Measurements from ENCODE around the gene PTPRT.

The PTPRT gene

GRCh38 chr20:42604998-42605956 is 584.4 kb downstream of the PTPRT start:
- Histone ChIP-seq H3K27ac (ENCODE audit: insufficient read depth, low read depth, low read length, poor library complexity, severe bottlenecking) (no peak overlapping the region), H3K4me1 (ENCODE audit: control insufficient read depth, insufficient read depth, low read length) (no peaks in the 10 kb centered on the region), H3K9me3 (ENCODE audit: control insufficient read depth, low read length) (no peaks in the 10 kb centered on the region), H3K36me3 (ENCODE audit: control insufficient read depth, insufficient read depth, low read length) (no peaks in the 10 kb centered on the region), H3K27me3 (ENCODE audit: control insufficient read depth, insufficient read depth, low read length, poor library complexity, severe bottlenecking) (no peaks in the 10 kb centered on the region), H3K4me3 (ENCODE audit: insufficient read depth, low read depth, low read length) (no peak overlapping the region)
- WGBS, 2 experiments: 83 to 86% methylated on average over 13 of the region's 13 CpGs

GRCh38 chr20:42603655-42604054 is 586.1 kb downstream of the PTPRT start:
- H3K4me1 ChIP-seq (ENCODE audit: control insufficient read depth, insufficient read depth, low read length): no peaks in the 10 kb centered on the region
- no peak overlapping the region for H3K27ac ChIP-seq (ENCODE audit: insufficient read depth, low read depth, low read length, poor library complexity, severe bottlenecking)
- no peak overlapping the region for H3K4me3 ChIP-seq (ENCODE audit: insufficient read depth, low read depth, low read length)
- 86 to 87% methylated on average over 4 of the region's 4 CpGs for WGBS, 2 experiments
- H3K27me3 ChIP-seq (ENCODE audit: control insufficient read depth, insufficient read depth, low read length, poor library complexity, severe bottlenecking): no peaks in the 10 kb centered on the region
- H3K9me3 ChIP-seq (ENCODE audit: control insufficient read depth, low read length): no peaks in the 10 kb centered on the region
- no peaks in the 10 kb centered on the region for H3K36me3 ChIP-seq (ENCODE audit: control insufficient read depth, insufficient read depth, low read length)

GRCh38 chr20:42598581-42598980 is 591.1 kb downstream of the PTPRT start:
- H3K4me1 ChIP-seq (ENCODE audit: control insufficient read depth, insufficient read depth, low read length): no peaks in the 10 kb centered on the region
- no peak overlapping the region for H3K4me3 ChIP-seq (ENCODE audit: insufficient read depth, low read depth, low read length)
- no peak overlapping the region for H3K27ac ChIP-seq (ENCODE audit: insufficient read depth, low read depth, low read length, poor library complexity, severe bottlenecking)
- no peaks in the 10 kb centered on the region for H3K27me3 ChIP-seq (ENCODE audit: control insufficient read depth, insufficient read depth, low read length, poor library complexity, severe bottlenecking)
- 89 to 92% methylated on average over 5 of the region's 5 CpGs for WGBS, 2 experiments
- no peaks in the 10 kb centered on the region for H3K36me3 ChIP-seq (ENCODE audit: control insufficient read depth, insufficient read depth, low read length)
- H3K9me3 ChIP-seq (ENCODE audit: control insufficient read depth, low read length): no peaks in the 10 kb centered on the region

- H3K27ac ChIP-seq (ENCODE audit: insufficient read depth, low read depth, low read length, poor library complexity, severe bottlenecking): no peak overlapping the region
- H3K27me3 ChIP-seq (ENCODE audit: control insufficient read depth, insufficient read depth, low read length, poor library complexity, severe bottlenecking): no peaks in the 10 kb centered on the region
- no peak overlapping the region for H3K4me3 ChIP-seq (ENCODE audit: insufficient read depth, low read depth, low read length)
- no peaks in the 10 kb centered on the region for H3K36me3 ChIP-seq (ENCODE audit: control insufficient read depth, insufficient read depth, low read length)
- no peaks in the 10 kb centered on the region for H3K4me1 ChIP-seq (ENCODE audit: control insufficient read depth, insufficient read depth, low read length)
- WGBS, 2 experiments: 90 to 91% methylated on average over 1 of the region's 1 CpG
- no peaks in the 10 kb centered on the region for H3K9me3 ChIP-seq (ENCODE audit: control insufficient read depth, low read length)
These were observed 594.1 kb downstream of the PTPRT start for GRCh38 chr20:42595625-42596024.

- H3K36me3 ChIP-seq (ENCODE audit: control insufficient read depth, insufficient read depth, low read length): no peaks in the 10 kb centered on the region
- WGBS, 2 experiments: 97 to 98% methylated on average over 3 of the region's 3 CpGs
- no peak overlapping the region for H3K4me3 ChIP-seq (ENCODE audit: insufficient read depth, low read depth, low read length)
- H3K27me3 ChIP-seq (ENCODE audit: control insufficient read depth, insufficient read depth, low read length, poor library complexity, severe bottlenecking): no peaks in the 10 kb centered on the region
- H3K27ac ChIP-seq (ENCODE audit: insufficient read depth, low read depth, low read length, poor library complexity, severe bottlenecking): no peak overlapping the region
- no peaks in the 10 kb centered on the region for H3K9me3 ChIP-seq (ENCODE audit: control insufficient read depth, low read length)
- no peaks in the 10 kb centered on the region for H3K4me1 ChIP-seq (ENCODE audit: control insufficient read depth, insufficient read depth, low read length)
These were observed 595.0 kb downstream of the PTPRT start for GRCh38 chr20:42594659-42595058.

GRCh38 chr20:42594011-42594410 is 595.7 kb downstream of the PTPRT start:
- H3K4me3 ChIP-seq (ENCODE audit: insufficient read depth, low read depth, low read length): no peak overlapping the region
- no peaks in the 10 kb centered on the region for H3K36me3 ChIP-seq (ENCODE audit: control insufficient read depth, insufficient read depth, low read length)
- H3K4me1 ChIP-seq (ENCODE audit: control insufficient read depth, insufficient read depth, low read length): no peaks in the 10 kb centered on the region
- H3K9me3 ChIP-seq (ENCODE audit: control insufficient read depth, low read length): no peaks in the 10 kb centered on the region
- H3K27ac ChIP-seq (ENCODE audit: insufficient read depth, low read depth, low read length, poor library complexity, severe bottlenecking): no peak overlapping the region
- WGBS, 2 experiments: 83 to 88% methylated on average over 7 of the region's 7 CpGs
- H3K27me3 ChIP-seq (ENCODE audit: control insufficient read depth, insufficient read depth, low read length, poor library complexity, severe bottlenecking): no peaks in the 10 kb centered on the region

GRCh38 chr20:42589976-42590639 is 599.6 kb downstream of the PTPRT start:
- Histone ChIP-seq H3K27ac (ENCODE audit: insufficient read depth, low read depth, low read length, poor library complexity, severe bottlenecking) (no peak overlapping the region), H3K36me3 (ENCODE audit: control insufficient read depth, insufficient read depth, low read length) (no peaks in the 10 kb centered on the region), H3K9me3 (ENCODE audit: control insufficient read depth, low read length) (no peaks in the 10 kb centered on the region), H3K27me3 (ENCODE audit: control insufficient read depth, insufficient read depth, low read length, poor library complexity, severe bottlenecking) (no peaks in the 10 kb centered on the region), H3K4me3 (ENCODE audit: insufficient read depth, low read depth, low read length) (no peak overlapping the region), H3K4me1 (ENCODE audit: control insufficient read depth, insufficient read depth, low read length) (no peaks in the 10 kb centered on the region)
- 80 to 91% methylated on average over 2 of the region's 2 CpGs for WGBS, 2 experiments

GRCh38 chr20:42588847-42589246 is 600.9 kb downstream of the PTPRT start:
- H3K4me3 ChIP-seq (ENCODE audit: insufficient read depth, low read depth, low read length): no peak overlapping the region
- no peaks in the 10 kb centered on the region for H3K36me3 ChIP-seq (ENCODE audit: control insufficient read depth, insufficient read depth, low read length)
- no peaks in the 10 kb centered on the region for H3K4me1 ChIP-seq (ENCODE audit: control insufficient read depth, insufficient read depth, low read length)
- no peak overlapping the region for H3K27ac ChIP-seq (ENCODE audit: insufficient read depth, low read depth, low read length, poor library complexity, severe bottlenecking)
- H3K9me3 ChIP-seq (ENCODE audit: control insufficient read depth, low read length): no peaks in the 10 kb centered on the region
- no peaks in the 10 kb centered on the region for H3K27me3 ChIP-seq (ENCODE audit: control insufficient read depth, insufficient read depth, low read length, poor library complexity, severe bottlenecking)
- 86 to 90% methylated on average over 2 of the region's 2 CpGs for WGBS, 2 experiments

GRCh38 chr20:42587427-42587826 is 602.3 kb downstream of the PTPRT start:
- 87 to 88% methylated on average over 7 of the region's 7 CpGs for WGBS, 2 experiments
- Histone ChIP-seq H3K4me3 (ENCODE audit: insufficient read depth, low read depth, low read length) (no peak overlapping the region), H3K27ac (ENCODE audit: insufficient read depth, low read depth, low read length, poor library complexity, severe bottlenecking) (no peak overlapping the region)

GRCh38 chr20:42581311-42581710 is 608.4 kb downstream of the PTPRT start:
- H3K27me3 ChIP-seq (ENCODE audit: control insufficient read depth, insufficient read depth, low read length, poor library complexity, severe bottlenecking): no peaks in the 10 kb centered on the region
- H3K9me3 ChIP-seq (ENCODE audit: control insufficient read depth, low read length): no peaks in the 10 kb centered on the region
- H3K4me1 ChIP-seq (ENCODE audit: control insufficient read depth, insufficient read depth, low read length): no peaks in the 10 kb centered on the region
- no peaks in the 10 kb centered on the region for H3K36me3 ChIP-seq (ENCODE audit: control insufficient read depth, insufficient read depth, low read length)
- H3K27ac ChIP-seq (ENCODE audit: insufficient read depth, low read depth, low read length, poor library complexity, severe bottlenecking): no peak overlapping the region
- no peak overlapping the region for H3K4me3 ChIP-seq (ENCODE audit: insufficient read depth, low read depth, low read length)
- WGBS, 2 experiments: 91 to 94% methylated on average over 3 of the region's 3 CpGs

More at GRCh38 chr20:42587427-42587826, 602.3 kb downstream of the PTPRT start:
- Histone ChIP-seq H3K27me3 (ENCODE audit: control insufficient read depth, insufficient read depth, low read length, poor library complexity, severe bottlenecking) (no peaks in the 10 kb centered on the region), H3K9me3 (ENCODE audit: control insufficient read depth, low read length) (no peaks in the 10 kb centered on the region), H3K4me1 (ENCODE audit: control insufficient read depth, insufficient read depth, low read length) (no peaks in the 10 kb centered on the region), H3K36me3 (ENCODE audit: control insufficient read depth, insufficient read depth, low read length) (no peaks in the 10 kb centered on the region)
